Jurkat, Clone E6-1 (cell line): ENCODE data around the gene FAM236C. TPM values are rescaled to one million over a fixed set of nuclear protein-coding genes. Genes with fewer than 3 reads are reported as not detected.
"Not testable (repeated sequence)": the region's sequence is repeated elsewhere in the genome, so short reads cannot be mapped to it uniquely, and the experiment has no call there.

Source experiments
- DNase-seq: peaks from one replicate; pipeline ENCODE4 v3.0.0-alpha.2; 2011; ENCODE audit warnings: low read depth, low spot score
- H3K4me3 ChIP-seq: 2 replicates; pipeline ENCODE4 v1.5.1; 2011; ENCODE audit warnings: mild to moderate bottlenecking, low read length, control low read depth, moderate library complexity
- polyA plus RNA-seq: library from polyadenylated mRNA; unstranded; fragments of >200 nt; gene quantifications from one replicate; pipeline ENCODE4 v1.2.1, GENCODE V29; 2012; ENCODE audit warnings: missing spikeins; ENCODE audit not compliant: insufficient read length, insufficient read depth

FAM236C gene
- polyA plus RNA-seq = not detected

DNA sequence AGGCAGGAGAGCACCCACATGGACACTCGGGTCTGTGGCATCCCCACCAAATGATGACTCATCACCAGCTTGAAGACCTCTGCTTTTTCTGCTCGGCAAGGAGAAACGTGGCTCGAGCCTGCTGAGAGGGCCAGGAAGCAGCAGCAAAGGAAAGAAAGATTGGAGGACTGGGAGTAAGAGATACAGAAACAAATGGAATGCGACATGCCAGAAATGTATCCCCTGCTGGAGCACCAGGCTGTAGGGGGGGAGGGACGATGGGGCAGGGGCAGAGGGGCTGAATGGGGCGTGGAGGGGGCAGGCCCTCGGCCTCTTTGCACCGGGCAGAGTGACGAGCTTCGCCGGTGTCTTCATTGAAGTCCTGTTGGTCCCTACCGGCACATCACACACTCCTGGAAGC, at the start of gene FAM236C:
Gene FAM236C (plus strand): TSS at position 301 of the 400 bp plus-strand sequence. CDS start 100 bp downstream, outside the sequence.
- H3K4me3 ChIP-seq, DNase-seq: not testable (repeated sequence)

DNA sequence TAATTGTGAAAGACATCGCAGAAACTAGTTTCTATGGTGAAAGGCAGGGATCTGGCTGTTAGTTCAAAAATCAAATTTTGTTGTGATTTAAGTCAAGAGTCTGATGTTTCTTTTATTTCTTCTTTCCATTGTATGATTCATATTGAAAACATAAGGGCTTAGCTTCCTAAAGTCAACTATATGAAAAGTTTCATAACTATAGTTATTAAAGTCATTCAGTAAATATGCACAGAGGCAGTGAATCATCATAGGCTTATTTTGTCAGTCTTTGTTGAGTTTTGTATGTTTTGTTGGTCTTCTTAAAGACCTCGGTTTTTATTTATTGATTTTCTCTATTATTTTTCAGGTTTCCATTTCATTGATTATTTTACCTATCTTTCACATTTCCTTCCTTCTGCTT, 29.5 kb upstream of the FAM236C start:
- not testable (repeated sequence) for DNase-seq, H3K4me3 ChIP-seq

DNA sequence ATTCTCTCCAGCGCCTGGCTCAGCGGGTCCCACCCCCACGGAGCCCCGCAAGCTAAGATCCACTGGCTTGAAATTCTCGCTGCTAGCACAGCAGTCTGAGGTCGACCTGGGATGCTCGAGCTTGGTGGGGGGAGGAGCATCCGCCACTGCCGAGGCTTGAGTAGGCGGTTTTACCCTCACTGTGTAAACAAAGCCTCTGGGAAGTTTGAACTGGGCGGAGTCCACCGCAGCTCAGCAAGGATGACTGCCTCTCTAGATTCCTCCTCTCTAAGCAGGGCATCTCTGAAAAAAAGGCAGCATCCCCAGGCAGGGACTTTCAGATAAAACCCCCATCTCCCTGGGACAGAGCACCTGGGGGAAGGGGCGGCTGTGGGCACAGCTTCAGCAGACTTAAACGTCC, 22.7 kb upstream of the FAM236C start:
- not testable (repeated sequence) for DNase-seq, H3K4me3 ChIP-seq

DNA sequence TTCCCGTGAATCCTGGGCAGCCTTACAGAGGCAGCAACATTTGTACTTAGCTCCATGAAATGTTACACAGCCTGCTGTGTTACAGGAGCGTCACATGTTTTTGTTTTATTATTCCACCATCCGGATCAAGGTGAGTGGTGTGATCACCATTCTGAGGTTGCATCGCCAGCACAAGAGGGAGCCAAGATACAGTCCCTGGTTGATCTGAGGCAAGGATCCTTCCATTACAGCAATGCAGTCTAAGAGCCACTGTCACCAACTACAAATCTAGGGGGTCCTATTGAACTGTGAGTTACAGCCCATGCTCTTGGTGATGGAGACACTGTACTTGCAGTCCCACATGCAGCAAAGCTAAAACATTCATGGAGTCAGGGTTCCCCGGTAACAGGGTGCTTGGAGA, 3.7 kb downstream of the FAM236C start:
- not testable (repeated sequence) for DNase-seq, H3K4me3 ChIP-seq

DNA sequence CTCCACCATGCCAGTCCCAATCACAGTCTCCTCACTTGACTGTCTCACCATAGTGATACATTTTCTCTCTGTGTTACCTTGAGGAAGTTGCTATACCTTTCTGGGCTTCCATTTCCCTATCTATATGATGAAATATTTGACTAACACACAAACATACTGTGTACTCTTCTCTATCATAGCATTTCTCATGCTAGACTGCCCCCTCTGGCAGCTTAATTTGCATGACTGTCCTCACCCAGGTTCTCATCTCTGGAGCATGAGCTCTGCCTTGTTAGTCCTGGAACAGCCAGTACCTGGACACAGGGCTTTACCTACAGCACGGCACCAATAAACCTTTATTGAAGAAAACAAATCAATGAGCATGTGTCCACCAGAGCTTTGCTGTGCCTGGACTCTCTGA, 19.9 kb downstream of the FAM236C start:
- not testable (repeated sequence) for H3K4me3 ChIP-seq, DNase-seq

DNA sequence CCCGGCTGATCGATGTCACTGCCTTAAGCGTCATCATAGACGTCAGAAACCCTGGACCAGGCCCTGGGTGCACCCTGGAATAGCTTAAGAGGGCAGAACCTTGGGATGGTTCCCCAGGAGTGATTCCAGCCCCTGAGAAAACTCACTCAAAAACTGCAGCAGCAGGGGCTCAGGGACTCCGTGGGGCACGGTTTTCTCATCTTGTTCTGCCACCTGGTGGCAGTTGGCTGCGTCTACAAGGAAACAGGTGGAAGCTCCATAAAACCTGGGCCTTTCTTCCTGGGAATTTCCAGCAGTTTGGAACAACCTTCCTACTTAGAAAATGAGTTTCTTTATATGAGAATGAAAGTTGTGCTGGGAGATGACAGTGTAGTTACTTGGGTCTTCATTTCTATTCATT, 24.0 kb downstream of the FAM236C start:
- not testable (repeated sequence) for DNase-seq, H3K4me3 ChIP-seq

DNA sequence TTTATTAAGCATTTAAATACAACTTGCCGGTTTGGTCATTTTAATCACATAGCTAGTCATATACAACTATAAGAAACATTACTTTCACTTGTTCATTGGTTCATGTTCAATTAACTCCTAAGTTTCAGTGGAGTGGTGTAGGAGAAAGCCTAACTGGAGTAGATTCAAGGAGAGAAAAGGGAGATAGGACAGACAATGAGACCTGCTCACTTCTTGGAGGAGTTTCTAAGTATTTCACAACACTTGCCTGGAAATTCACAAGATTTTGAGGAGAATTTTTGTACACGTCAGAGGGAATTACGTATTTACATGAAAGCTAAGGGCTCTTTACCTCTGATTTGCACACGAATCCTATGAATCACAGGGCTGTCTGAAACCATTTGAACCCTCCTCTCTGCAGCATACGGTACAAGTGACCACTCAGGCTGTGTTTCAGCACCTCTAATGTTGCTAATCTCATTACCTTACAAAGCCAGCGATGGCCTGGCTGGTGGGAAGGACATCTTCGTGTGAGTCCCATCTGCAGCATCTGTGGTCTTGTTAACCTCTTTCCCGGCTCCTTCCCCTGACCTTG, 24.6 kb downstream of the FAM236C start:
- H3K4me3 ChIP-seq, DNase-seq: not testable (repeated sequence)

DNA sequence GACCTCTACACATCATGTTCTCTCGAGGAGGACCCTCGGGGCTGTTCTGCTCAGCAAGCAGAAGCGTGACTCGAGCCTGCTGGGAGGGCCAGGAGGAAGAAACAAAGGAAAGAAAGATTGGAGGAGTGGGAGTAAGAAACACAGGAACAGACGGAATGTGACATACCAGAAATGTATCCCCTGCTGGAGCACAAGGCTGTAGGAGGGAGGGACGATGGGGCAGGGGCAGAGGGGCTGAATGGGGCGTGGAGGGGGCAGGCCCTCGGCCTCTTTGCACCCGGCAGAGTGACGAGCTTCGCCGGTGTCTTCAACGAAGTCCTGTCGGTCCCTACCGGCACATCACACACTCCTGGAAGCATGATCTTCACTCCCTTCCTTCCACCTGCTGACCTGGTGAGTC, 25.5 kb downstream of the FAM236C start, which contains the start of gene FAM236A:
Gene FAM236A (plus strand): TSS at position 301 of the 400 bp plus-strand sequence. CDS start 57 bp downstream, at position 358.
- H3K4me3 ChIP-seq, DNase-seq: not testable (repeated sequence)

DNA sequence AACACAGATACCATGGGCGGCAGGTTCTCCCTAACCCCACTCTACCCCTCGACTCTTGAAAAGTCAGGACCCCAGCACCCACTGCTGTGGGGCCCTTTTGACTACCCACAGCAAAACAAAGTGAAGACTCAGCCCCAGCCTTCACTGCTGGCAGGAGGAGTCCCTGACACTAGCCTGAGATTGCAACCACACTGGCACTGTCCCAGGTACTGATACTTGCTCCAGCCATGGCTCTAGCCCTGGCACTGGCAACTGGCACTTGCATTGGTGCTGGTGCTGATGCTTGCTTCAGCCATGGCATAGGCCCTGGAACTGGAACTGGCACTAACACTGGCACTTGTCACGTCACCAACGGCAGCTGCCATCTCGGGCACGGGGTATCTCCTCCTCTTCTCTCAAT, 29.9 kb downstream of the FAM236C start:
- not testable (repeated sequence) for DNase-seq, H3K4me3 ChIP-seq

DNA sequence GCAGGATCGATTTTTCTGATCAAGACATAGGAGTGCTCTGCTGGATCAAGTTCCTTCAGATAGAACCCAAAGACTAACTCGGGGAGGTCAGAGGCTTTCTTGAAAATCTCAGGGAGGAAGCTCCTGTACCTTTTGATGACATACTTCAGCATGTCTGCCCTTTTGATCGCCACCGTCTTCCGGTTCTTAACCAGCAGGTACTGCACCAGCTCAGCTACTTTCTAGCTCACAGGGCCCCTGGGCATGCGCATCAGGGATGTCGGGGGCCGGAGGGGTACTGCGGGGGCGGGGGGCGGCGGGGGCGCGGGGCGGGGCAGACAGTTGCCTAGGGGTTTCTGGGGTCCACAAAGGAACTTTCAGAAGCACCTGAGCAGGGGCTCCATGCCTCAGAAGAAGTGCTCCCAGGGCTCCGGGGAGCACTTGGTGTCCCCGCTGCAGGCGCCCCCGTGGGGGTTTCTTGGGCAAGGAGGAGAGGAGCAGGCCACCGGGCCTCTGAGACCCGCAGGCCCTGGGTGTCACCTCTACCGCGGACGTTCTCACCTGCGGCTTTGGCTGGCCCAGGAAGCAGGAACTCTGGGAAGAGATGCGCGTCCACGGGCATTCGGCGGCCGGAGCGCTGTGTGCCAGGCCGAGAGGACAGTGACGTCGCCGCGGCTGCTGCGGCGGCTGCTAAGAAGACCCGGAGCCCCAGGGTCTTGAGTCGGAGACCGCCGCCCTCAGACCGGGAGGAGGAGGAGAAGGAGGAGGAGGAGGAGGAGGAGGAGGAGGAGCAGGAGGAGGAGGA, 30.8 kb downstream of the FAM236C start:
- H3K4me3 ChIP-seq, DNase-seq: not testable (repeated sequence)

DNA sequence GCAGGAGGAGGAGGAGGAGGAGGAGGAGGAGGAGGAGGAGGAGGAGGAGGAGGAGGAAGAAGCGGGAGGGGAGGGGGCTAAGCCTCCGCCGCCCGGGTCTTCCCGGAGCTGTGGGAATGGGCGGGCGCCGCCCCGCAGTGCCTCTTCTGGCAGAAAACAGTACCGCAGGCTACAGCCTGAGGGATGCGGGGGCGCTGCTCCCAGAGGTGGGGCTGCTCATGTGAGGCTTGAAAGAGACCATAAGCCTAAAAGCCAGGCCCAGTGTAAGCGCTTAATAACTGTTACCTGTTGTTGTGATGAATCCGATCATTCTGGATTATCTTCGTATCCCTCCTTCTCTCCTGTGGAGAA, 31.4 kb downstream of the FAM236C start, which contains the start of gene DMRTC1:
Gene DMRTC1 (minus strand): TSS at position 19 of the 351 bp plus-strand sequence. CDS start 68,143 bp downstream, outside the sequence.
- DNase-seq, H3K4me3 ChIP-seq: not testable (repeated sequence)

DNA sequence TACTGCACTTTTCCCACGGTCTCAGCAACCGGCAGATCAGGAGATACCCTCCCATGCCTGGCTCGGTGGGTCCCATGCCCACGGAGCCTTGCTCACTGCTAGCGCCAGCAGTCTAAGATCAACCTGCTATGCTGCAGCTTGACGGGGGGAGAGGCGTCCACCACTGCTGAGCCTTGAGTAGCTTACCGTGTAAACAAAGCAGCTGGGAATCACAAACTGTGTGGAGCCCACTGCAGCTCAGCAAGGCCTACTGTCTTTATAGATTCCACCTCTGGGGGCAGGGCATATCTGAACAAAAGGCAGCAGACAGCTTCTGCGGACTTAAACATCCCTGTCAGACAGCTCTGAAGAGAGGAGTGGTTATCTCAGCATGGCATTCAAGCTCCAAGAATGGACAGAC, 47.6 kb downstream of the FAM236C start:
- H3K4me3 ChIP-seq, DNase-seq: not testable (repeated sequence)
